ENCODE results near the gene MRPL12. TPM values are rescaled to one million over a fixed set of nuclear protein-coding genes. Genes with fewer than 3 reads are reported as not detected.

Gene MRPL12
- total RNA-seq, 4 donors from 2014 or later: 26.1 to 63.3 (median 35.8) TPM

DNA sequence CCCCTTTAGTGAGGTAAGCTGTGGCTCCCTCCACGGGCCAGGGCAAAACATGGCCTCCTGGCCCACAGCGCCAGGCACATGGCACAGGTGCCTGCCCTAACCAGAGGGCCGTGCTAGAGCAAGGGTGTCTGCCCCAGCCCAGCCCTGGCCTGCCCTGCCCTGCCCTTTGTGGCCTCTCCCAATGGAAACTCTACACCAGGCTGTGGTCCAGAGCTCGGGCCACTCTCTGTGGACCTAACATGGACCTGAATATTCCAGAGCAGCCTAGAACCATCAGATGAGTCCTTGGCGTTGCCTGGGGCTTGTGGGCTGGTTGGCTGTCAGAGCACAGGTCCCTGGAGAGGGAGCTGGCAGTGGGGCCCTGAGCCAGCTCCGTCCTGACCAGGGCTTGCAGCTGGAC lies 8.0 kb upstream of the MRPL12 start:
- DNase-seq (ENCODE audit: low spot score in 2 of 2): no peak
- Histone ChIP-seq H3K9me3 (no peaks in the 10 kb centered on the region), H3K27me3 (no peaks in the 10 kb centered on the region), H3K4me1 (no peaks in the 10 kb centered on the region), H3K4me3 (no peak overlapping the region), H3K27ac (no peak overlapping the region), H3K36me3 (peaks cover 10 to 99% (median 33%) of the 10 kb centered on the region in 3 donors)
- WGBS, 2 donors: 60 to 85% methylated on average over 4 of the region's 6 CpGs
- TF ChIP-seq EP300 (IDR thresholded peaks at IDR 0.05): no peak
- TF ChIP-seq, protein P1, sequence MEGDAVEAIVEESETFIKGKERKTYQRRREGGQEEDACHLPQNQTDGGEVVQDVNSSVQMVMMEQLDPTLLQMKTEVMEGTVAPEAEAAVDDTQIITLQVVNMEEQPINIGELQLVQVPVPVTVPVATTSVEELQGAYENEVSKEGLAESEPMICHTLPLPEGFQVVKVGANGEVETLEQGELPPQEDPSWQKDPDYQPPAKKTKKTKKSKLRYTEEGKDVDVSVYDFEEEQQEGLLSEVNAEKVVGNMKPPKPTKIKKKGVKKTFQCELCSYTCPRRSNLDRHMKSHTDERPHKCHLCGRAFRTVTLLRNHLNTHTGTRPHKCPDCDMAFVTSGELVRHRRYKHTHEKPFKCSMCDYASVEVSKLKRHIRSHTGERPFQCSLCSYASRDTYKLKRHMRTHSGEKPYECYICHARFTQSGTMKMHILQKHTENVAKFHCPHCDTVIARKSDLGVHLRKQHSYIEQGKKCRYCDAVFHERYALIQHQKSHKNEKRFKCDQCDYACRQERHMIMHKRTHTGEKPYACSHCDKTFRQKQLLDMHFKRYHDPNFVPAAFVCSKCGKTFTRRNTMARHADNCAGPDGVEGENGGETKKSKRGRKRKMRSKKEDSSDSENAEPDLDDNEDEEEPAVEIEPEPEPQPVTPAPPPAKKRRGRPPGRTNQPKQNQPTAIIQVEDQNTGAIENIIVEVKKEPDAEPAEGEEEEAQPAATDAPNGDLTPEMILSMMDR (IDR thresholded peaks at IDR 0.05): no peak
- no peak for TF ChIP-seq POLR2A (IDR thresholded peaks at IDR 0.05)

DNA sequence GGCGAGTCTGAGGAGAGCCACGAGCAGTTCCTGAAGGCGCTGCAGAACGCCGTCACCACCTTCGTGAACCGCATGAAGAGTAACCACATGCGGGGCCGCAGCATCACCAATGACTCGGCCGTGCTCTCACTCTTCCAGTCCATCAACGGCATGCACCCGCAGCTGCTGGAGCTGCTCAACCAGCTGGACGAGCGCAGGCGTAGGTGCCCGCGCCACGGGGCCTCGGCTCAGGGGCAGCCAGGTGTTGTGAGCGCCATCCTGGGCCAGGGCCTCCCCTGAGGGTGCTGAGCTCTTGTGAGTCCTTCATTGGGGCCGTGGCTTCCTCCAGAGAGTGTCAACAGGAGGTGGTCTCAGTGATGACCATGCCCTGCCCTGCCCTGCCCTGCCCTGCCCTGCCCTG lies 7.4 kb upstream of the MRPL12 start:
- TF ChIP-seq POLR2A (IDR thresholded peaks at IDR 0.05) (no peak), EP300 (IDR thresholded peaks at IDR 0.05) (no peak)
- TF ChIP-seq, protein P1 (IDR thresholded peaks at IDR 0.05): no peak
- H3K9me3 ChIP-seq: no peaks in the 10 kb centered on the region
- WGBS, 2 donors: 88 to 90% methylated on average over 15 to 18 of the region's 22 CpGs
- H3K27ac ChIP-seq: no peak overlapping the region
- peaks cover 10 to 99% (median 33%) of the 10 kb centered on the region in 3 donors for H3K36me3 ChIP-seq
- H3K4me3 ChIP-seq: no peak overlapping the region
- peaks cover 0 to 5% (median 1%) of the 10 kb centered on the region in 4 donors for H3K4me1 ChIP-seq
- no peaks in the 10 kb centered on the region for H3K27me3 ChIP-seq
- DNase-seq (ENCODE audit: low spot score in 2 of 2): no peak

DNA sequence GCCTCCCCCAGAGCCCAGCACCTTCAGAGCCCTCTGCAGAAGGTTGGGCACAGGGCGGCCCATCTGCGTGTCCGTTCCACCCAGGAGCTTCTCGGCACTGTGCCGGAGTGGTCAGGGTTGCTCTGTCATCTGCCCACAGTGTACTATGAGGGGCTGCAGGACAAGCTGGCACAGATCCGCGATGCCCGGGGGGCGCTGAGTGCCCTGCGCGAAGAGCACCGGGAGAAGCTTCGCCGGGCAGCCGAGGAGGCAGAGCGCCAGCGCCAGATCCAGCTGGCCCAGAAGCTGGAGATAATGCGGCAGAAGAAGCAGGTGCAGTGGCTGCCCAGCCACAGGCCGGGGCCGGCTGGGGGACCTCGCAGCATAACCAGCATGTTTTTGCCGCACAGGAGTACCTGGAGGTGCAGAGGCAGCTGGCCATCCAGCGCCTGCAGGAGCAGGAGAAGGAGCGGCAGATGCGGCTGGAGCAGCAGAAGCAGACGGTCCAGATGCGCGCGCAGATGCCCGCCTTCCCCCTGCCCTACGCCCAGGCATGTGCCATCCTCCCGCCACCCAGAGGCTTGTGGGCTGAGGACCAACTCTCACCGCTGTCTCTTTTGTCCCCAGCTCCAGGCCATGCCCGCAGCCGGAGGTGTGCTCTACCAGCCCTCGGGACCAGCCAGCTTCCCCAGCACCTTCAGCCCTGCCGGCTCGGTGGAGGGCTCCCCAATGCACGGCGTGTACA lies 6.8 kb upstream of the MRPL12 start:
- Histone ChIP-seq H3K4me3 (no peak overlapping the region), H3K27me3 (no peaks in the 10 kb centered on the region), H3K36me3 (peaks cover 10 to 99% (median 32%) of the 10 kb centered on the region in 3 donors), H3K4me1 (peaks cover 0 to 11% (median 4%) of the 10 kb centered on the region in 4 donors), H3K27ac (no peak overlapping the region), H3K9me3 (no peaks in the 10 kb centered on the region)
- TF ChIP-seq EP300 (IDR thresholded peaks at IDR 0.05) (no peak), POLR2A (IDR thresholded peaks at IDR 0.05) (no peak)
- 94 to 96% methylated on average over 29 to 31 of the region's 40 CpGs for WGBS, 2 donors
- no peak for DNase-seq (ENCODE audit: low spot score in 2 of 2)

DNA sequence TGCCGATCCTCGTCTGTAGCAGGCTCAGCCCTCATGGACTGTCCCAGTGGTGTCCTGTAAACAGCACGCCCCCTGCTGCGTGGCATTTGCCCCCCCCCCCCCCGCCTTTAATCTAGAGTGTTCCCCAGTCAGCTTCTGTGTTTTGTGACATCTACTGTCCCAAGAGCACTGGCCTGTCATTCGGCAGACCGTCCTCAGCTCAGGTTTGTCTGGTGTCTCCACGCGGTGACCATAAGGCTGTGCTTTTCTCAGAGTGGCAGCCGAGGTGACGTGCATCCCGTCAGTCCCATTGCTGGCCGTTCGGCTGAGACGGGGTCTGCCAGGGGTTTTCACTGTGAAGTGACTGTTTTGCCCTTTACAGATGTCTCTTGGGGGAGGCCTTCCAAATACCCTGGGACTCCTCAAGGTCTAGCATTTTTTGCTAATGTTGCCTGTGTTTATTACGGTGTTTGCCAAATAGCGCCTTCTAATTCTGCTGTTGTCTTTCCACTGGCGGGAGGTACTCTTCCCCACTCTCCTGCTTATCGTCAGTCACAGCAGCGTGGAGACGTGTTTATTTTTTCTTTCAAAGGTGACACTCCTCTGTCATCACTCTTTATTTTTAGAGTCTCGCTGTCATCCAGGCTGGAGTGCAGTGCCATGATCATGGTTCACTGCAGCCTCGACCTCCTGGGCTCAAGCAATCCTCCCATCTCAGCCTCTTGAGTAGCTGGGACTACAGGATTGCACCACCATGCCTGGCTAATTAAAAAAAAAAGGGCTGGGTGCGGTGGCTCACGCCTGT lies 5.7 kb upstream of the MRPL12 start:
- DNase-seq (ENCODE audit: low spot score in 2 of 2): no peak
- 81 to 83% methylated on average over 21 to 24 of the region's 25 CpGs for WGBS, 2 donors
- no peaks in the 10 kb centered on the region for H3K27me3 ChIP-seq
- H3K4me3 ChIP-seq: no peak overlapping the region
- H3K9me3 ChIP-seq: no peaks in the 10 kb centered on the region
- H3K36me3 ChIP-seq: peaks cover 10 to 93% (median 24%) of the 10 kb centered on the region in 3 donors
- TF ChIP-seq, protein P1 (IDR thresholded peaks at IDR 0.05): no peak
- TF ChIP-seq POLR2A (IDR thresholded peaks at IDR 0.05) (no peak), EP300 (IDR thresholded peaks at IDR 0.05) (no peak)
- no peak overlapping the region for H3K27ac ChIP-seq
- H3K4me1 ChIP-seq: peaks cover 0 to 22% (median 15%) of the 10 kb centered on the region in 4 donors

DNA sequence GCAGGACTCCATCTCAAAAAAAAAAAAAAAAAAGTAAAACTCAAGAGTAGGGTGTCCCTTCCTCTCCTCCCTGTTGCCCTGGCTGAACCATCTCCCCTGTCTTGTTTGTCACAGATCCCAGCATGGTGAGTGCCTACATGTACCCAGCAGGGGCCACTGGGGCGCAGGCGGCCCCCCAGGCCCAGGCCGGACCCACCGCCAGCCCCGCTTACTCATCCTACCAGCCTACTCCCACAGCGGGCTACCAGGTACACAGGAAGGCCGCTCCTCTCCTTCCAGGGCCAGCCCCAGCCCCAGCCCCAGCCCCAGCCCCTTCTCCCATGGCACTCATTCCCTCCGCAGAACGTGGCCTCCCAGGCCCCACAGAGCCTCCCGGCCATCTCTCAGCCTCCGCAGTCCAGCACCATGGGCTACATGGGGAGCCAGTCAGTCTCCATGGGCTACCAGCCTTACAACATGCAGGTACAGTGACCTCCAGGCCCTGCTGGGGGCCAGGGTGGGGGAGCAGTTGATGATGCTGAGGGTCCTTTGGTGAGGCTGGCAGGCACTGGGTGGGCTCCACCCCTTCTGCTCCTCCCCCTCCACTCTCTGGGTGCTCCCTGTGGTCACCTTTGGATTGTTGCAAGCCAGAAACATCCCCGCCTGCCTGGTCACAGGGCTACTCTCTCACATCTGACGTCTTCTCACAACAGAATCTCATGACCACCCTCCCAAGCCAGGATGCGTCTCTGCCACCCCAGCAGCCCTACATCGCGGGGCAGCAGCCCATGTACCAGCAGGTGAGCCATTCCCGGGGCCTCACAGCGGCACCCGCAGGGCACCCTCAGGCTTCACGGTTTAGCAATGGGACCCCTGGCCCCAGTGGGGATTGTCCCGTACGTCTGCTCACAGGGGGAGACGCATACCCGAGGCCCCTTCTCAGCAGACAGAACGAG lies 2.5 kb upstream of the MRPL12 start:
- no peak for DNase-seq (ENCODE audit: low spot score in 2 of 2)
- TF ChIP-seq POLR2A (IDR thresholded peaks at IDR 0.05) (no peak), EP300 (IDR thresholded peaks at IDR 0.05) (no peak)
- TF ChIP-seq, protein P1 (IDR thresholded peaks at IDR 0.05): no peak
- peaks cover 3 to 69% (median 8%) of the 10 kb centered on the region in 3 donors for H3K36me3 ChIP-seq
- no peak overlapping the region for H3K4me3 ChIP-seq
- WGBS, 2 donors: 86 to 89% methylated on average over 19 to 25 of the region's 25 CpGs
- H3K9me3 ChIP-seq: no peaks in the 10 kb centered on the region
- H3K4me1 ChIP-seq: peaks cover 0 to 36% (median 25%) of the 10 kb centered on the region in 4 donors
- no peaks in the 10 kb centered on the region for H3K27me3 ChIP-seq
- no peak overlapping the region for H3K27ac ChIP-seq

Data from tibial nerve (tissue), 4 donors.